AG10803 (cell line): ENCODE measurements around the gene ZBTB3.

Source experiments
- DNase-seq: peaks from one replicate; pipeline ENCODE4 v3.0.0; 2010; ENCODE audit warnings: low read depth
- H3K4me3 ChIP-seq: 2 replicates; pipeline ENCODE4 v1.5.1; 2011; ENCODE audit warnings: mild to moderate bottlenecking, low read length, control low read depth
- CTCF ChIP-seq: conservative IDR thresholded peaks from 2 replicates; pipeline ENCODE4 v1.5.1; 2011; ENCODE audit warnings: mild to moderate bottlenecking, low read length, control low read depth, inconsistent platforms

The ZBTB3 gene

GRCh38 chr11:62753736-62754603 is at the start of gene ZBTB3:
Gene ZBTB3 (minus strand): TSS chr11:62754160. CDS start chr11:62753664, 496 bp downstream.
- peak; percentile 99 for DNase-seq
- H3K4me3 ChIP-seq = peak within 1 kb of the TSS; percentile 80
- TF ChIP-seq CTCF = no peak

DNA sequence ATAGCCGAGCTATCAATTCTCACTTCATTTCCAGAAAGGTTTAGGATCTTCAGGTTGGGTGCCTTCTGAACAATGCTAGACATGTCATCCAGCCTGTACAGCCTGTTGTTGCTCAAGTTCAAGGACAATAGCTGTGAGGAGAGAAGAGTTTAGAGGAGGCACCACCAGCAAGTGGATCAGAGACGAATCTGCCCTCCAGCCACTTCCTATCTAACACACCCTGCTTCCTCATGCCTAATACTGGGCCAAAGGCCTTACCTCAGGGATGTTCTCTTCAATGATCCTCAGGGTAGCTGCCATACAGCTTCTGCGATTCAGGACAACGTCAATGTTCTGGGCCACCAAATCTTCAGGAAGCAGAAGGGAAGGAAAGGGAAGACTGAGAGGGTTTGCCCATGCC is 47.1 kb upstream of the ZBTB3 start:
- H3K4me3 ChIP-seq = no peak overlapping the region
- no peak for TF ChIP-seq CTCF
- DNase-seq = no peak

DNA sequence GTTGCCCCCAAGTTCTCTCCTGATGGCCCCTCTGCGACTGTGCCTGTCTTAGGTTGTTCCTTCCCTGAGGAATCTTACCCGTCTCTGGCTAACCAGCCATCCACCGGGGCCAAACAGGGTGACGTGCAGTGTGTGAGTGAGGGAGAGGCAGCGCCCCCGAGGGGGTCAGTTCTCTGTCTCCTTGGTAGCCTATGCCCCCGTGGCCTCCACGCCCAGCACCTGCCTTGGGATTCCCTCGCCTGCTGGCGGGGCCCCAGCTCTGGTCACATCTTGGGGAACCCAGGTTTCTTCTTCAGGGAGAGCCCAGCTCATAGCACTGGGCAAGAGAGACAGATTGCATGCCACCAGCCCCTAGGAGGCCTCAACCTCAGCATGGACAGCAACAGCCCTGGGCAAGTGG is 45.5 kb upstream of the ZBTB3 start:
- no peak for DNase-seq
- H3K4me3 ChIP-seq = no peak overlapping the region
- TF ChIP-seq CTCF = no peak

DNA sequence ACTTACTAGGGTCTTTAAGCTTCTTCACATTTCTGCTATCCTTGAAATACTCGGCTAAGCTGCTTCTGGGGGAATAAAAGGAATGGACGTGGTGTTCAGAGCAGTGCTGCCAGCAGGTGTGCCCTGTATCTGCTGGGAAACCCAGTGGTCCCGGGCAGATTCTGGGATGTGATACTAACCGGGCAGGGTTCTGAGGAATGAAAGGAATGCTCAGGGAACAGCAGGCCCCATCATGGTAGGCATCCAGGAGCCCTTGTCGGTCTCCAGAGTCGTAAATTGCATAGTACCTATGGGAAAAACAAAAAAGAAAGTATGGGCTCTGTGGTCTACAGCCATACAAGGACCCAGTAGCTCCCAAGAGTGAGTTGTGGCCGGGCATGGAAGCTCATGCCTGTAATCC is 42.3 kb upstream of the ZBTB3 start:
- TF ChIP-seq CTCF = no peak
- H3K4me3 ChIP-seq = no peak overlapping the region
- no peak for DNase-seq

DNA sequence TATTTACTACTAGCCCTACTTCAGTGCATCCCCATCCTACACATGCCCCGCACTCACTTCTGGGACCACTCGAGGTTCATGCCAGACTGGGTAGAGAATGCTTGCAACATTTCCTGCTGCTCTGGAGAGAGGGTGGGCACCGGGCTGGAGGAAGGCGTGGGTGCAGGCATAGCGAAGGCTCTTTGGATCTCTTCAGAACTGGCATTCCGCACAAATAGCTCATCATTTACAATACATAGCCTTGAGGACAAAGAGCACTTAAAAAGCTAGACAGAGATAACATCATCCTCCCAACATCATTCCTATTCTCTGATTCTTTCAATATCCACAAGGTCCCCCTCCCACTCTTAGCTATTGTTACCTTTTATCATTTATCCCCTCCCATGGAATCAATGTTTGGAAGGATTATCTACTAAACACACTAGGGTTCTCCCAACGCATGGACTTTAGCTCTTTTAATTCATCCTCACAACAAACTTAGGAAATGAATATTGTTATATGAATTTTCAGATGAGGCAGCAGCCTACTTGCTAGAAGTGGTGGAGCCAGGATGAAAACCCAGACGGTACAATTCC is 40.3 kb upstream of the ZBTB3 start:
- no peak for DNase-seq
- TF ChIP-seq CTCF = no peak
- H3K4me3 ChIP-seq = no peak overlapping the region

DNA sequence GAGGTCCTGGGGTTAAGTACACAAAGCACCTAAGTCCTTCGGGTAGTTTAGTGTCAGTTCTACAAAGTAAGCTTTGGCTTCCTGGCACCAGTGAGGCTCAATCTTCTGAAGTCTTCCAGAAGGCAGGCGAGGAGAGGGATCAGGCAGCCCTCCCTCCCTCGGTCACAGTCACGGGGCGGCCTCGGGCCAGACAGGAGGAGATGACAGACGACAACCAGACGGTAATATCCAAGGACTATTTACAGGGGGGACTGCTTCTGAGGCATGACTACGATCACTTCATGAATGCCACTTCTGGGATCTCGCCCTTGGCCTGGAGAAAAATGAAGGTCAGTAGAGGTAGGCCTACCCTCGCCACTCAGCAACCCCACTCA is 38.2 kb upstream of the ZBTB3 start:
- peak overlapping the region; percentile 31 for H3K4me3 ChIP-seq
- no peak for DNase-seq
- no peak for TF ChIP-seq CTCF
